HCT116 (cell line): ENCODE measurements around the gene CRLF1. TPM values are rescaled to one million over a fixed set of nuclear protein-coding genes. Genes with fewer than 3 reads are reported as not detected.

Source experiments
- ATAC-seq: fragments of 200-7000 bp; cut with Tn5 transposase; 2 replicates; pipeline ENCODE4 v1.9.1; 2020; ENCODE audit warnings: mild to moderate bottlenecking, moderate library complexity
- BruUV-seq: library from RNA; stranded (reverse); fragments of 400-500 nt; replicated peaks from 2 replicates; lab custom pipeline; 2021; lab: Mats Ljungman, UMichigan
- CTCF ChIA-PET: fragments of 300-600 bp; sonication (Branson Sonifier 250); formaldehyde crosslinking; loops from one replicate; lab custom pipeline; 2021; ENCODE audit warnings: antibody characterized with exemption; lab: Charles Lee
- POLR2A ChIA-PET: fragments of 300-600, 350-600 bp; sonication (Branson Sonifier 250); formaldehyde crosslinking; loops from one replicate; lab custom pipeline; 2021; ENCODE audit warnings: antibody characterized with exemption; lab: Charles Lee
- RAD21 ChIA-PET, 2 experiments: fragments of 300-600 bp; sonication (Branson Sonifier 250); formaldehyde crosslinking; loops; one replicate each; lab custom pipeline; 2023; ENCODE audit warnings: low total read pairs in 2 of 2; ENCODE audit not compliant: uncharacterized antibody in 2 of 2, unreplicated experiment in 2 of 2, low non-redundant PET in 1 of 2; lab: Charles Lee
- DNase-seq: peaks from one replicate; pipeline ENCODE4 v3.0.0-alpha.2; 2010; ENCODE audit warnings: low read depth, low spot score
- H2AFZ ChIP-seq: fragments of 200-600 bp; shearing (Covaris generic), sonication (generic); 2 replicates; pipeline ENCODE4 v1.6.1; 2017; ENCODE audit warnings: low read depth, mixed run types, mixed read lengths, antibody characterized with exemption, low read length; ENCODE audit not compliant: poor library complexity, severe bottlenecking
- H3K27ac ChIP-seq: 2 replicates; pipeline ENCODE4 v1.5.1; 2012; ENCODE audit warnings: low read depth, low read length
- H3K27me3 ChIP-seq: fragments of 200-600 bp; sonication (generic); 2 replicates; pipeline ENCODE4 v1.6.1; 2016; ENCODE audit warnings: mixed run types, low read length, mixed read lengths; ENCODE audit not compliant: insufficient read depth
- H3K36me3 ChIP-seq, 2 experiments: fragments of 200-500 bp in 1 of 2; fragments of 200-600 bp in 1 of 2; sonication (Bioruptor generic) in 1 of 2; sonication (generic) in 1 of 2; 2 replicates each; pipeline versions ENCODE4 v1.5.1 to v1.6.1; 2014 to 2016; ENCODE audit warnings: low read length in 2 of 2, inconsistent platforms in 1 of 2, mixed read lengths in 1 of 2, mixed run types in 1 of 2; ENCODE audit not compliant: insufficient read depth in 2 of 2, control insufficient read depth in 1 of 2
- H3K4me1 ChIP-seq, 2 experiments: fragments of 200-600 bp in 1 of 2; sonication (generic) in 1 of 2; 2 replicates each; pipeline versions ENCODE4 v1.5.1 to v1.6.1; 2012 to 2017; ENCODE audit warnings: low read length in 2 of 2, inconsistent platforms in 1 of 2, mild to moderate bottlenecking in 1 of 2, mixed read lengths in 1 of 2, mixed run types in 1 of 2, moderate library complexity in 1 of 2; ENCODE audit not compliant: insufficient read depth in 2 of 2, control insufficient read depth in 1 of 2
- H3K4me2 ChIP-seq: fragments of 200-600 bp; sonication (generic); 2 replicates; pipeline ENCODE4 v1.6.1; 2017; ENCODE audit warnings: mixed run types, low read length, mixed read lengths
- H3K4me3 ChIP-seq, 2 experiments: fragments of 200-600 bp in 1 of 2; sonication (generic) in 1 of 2; replicated peaks in 1 of 2; 2 replicates each; pipeline ENCODE4 v1.5.1; 2011 to 2016; ENCODE audit warnings: low read length in 2 of 2, control low read depth in 1 of 2, low read depth in 1 of 2, mild to moderate bottlenecking in 1 of 2, mixed read lengths in 1 of 2, mixed run types in 1 of 2
- H3K79me2 ChIP-seq: fragments of 200-600 bp; sonication (generic); 2 replicates; pipeline ENCODE4 v1.6.1; 2017; ENCODE audit warnings: mild to moderate bottlenecking, mixed run types, low read length, moderate library complexity, mixed read lengths; ENCODE audit not compliant: insufficient read depth
- H3K9ac ChIP-seq: fragments of 200-600 bp; sonication (generic); 2 replicates; pipeline ENCODE4 v1.6.1; 2016; ENCODE audit warnings: low read length, mixed read lengths
- H3K9me2 ChIP-seq: fragments of 200-600 bp; sonication (generic), shearing (Covaris generic); 2 replicates; pipeline ENCODE4 v1.6.1; 2017; ENCODE audit warnings: mixed run types, mild to moderate bottlenecking, moderate library complexity; ENCODE audit not compliant: insufficient read depth
- H3K9me3 ChIP-seq, 2 experiments: fragments of 200-500 bp in 1 of 2; fragments of 200-600 bp in 1 of 2; sonication (Bioruptor generic) in 1 of 2; sonication (generic) in 1 of 2; 2 replicates each; pipeline ENCODE4 v1.6.1; 2014 to 2017; ENCODE audit warnings: low read length in 2 of 2, mixed read lengths in 2 of 2, inconsistent platforms in 1 of 2, low read depth in 1 of 2, mild to moderate bottlenecking in 1 of 2, mixed run types in 1 of 2, moderate library complexity in 1 of 2; ENCODE audit not compliant: control insufficient read depth in 1 of 2, insufficient read depth in 1 of 2
- H4K20me1 ChIP-seq: fragments of 200-600 bp; sonication (generic), shearing (Covaris generic); 2 replicates; pipeline ENCODE4 v1.6.1; 2017; ENCODE audit warnings: mixed run types, mild to moderate bottlenecking, moderate library complexity; ENCODE audit not compliant: insufficient read depth
- CEBPB ChIP-seq: IDR thresholded peaks from 2 replicates; pipeline ENCODE4 v1.6.1; 2012; ENCODE audit warnings: low read depth
- CTCF ChIP-seq, 3 experiments: fragments of 200-600 bp in 1 of 3; sonication (generic) in 1 of 3; IDR thresholded peaks in 2 of 3; conservative IDR thresholded peaks in 1 of 3; 2 replicates each; pipeline ENCODE4 v1.5.1; 2012 to 2017; ENCODE audit warnings: low read depth in 2 of 3, low read length in 2 of 3, antibody characterized with exemption in 1 of 3, borderline replicate concordance in 1 of 3, control low read depth in 1 of 3, mild to moderate bottlenecking in 1 of 3, mixed read lengths in 1 of 3, mixed run types in 1 of 3, moderate library complexity in 1 of 3; ENCODE audit not compliant: insufficient read depth in 1 of 3
- EGR1 ChIP-seq: IDR thresholded peaks from 2 replicates; pipeline ENCODE4 v1.6.1; 2012; ENCODE audit warnings: low read depth
- EZH2 ChIP-seq: fragments of 200-600 bp; sonication (generic); IDR thresholded peaks from 2 replicates; pipeline ENCODE4 v1.6.1; 2017; ENCODE audit warnings: antibody characterized with exemption, mixed run types
- EZH2phosphoT487 ChIP-seq: fragments of 200-600 bp; IDR thresholded peaks from 2 replicates; pipeline ENCODE4 v1.6.1; 2018; ENCODE audit warnings: antibody characterized with exemption, borderline replicate concordance
- FOSL1 ChIP-seq: IDR thresholded peaks from 2 replicates; pipeline ENCODE4 v1.6.1; 2012; ENCODE audit warnings: low read depth
- JUND ChIP-seq: IDR thresholded peaks from 2 replicates; pipeline ENCODE4 v1.6.1; 2012
- POLR2A ChIP-seq: IDR thresholded peaks from 2 replicates; pipeline ENCODE4 v1.7.0; 2011; ENCODE audit warnings: borderline replicate concordance; ENCODE audit not compliant: insufficient read depth, insufficient read length; ENCODE audit errors: extremely low read depth
- POLR2AphosphoS5 ChIP-seq: IDR thresholded peaks from 2 replicates; pipeline ENCODE4 v1.6.1; 2011; ENCODE audit warnings: mild to moderate bottlenecking, low read depth, low read length, moderate library complexity
- RAD21 ChIP-seq: IDR thresholded peaks from 2 replicates; pipeline ENCODE4 v1.6.1; 2012; ENCODE audit warnings: low read depth, mild to moderate bottlenecking
- SIN3A ChIP-seq: IDR thresholded peaks from 2 replicates; pipeline ENCODE4 v1.6.1; 2012; ENCODE audit warnings: low read depth
- SP1 ChIP-seq: IDR thresholded peaks from 2 replicates; pipeline ENCODE4 v1.6.1; 2012; ENCODE audit warnings: low read depth
- SRF ChIP-seq: IDR thresholded peaks from 2 replicates; pipeline ENCODE4 v1.6.1; 2012; ENCODE audit warnings: low read depth
- TCF7L2 ChIP-seq: IDR thresholded peaks from 2 replicates; pipeline ENCODE4 v1.7.0; 2011; ENCODE audit warnings: borderline replicate concordance, inconsistent platforms; ENCODE audit not compliant: insufficient read depth, insufficient read length; ENCODE audit errors: extremely low read depth
- YY1 ChIP-seq: IDR thresholded peaks from 2 replicates; pipeline ENCODE4 v1.6.1; 2011; ENCODE audit warnings: low read length, low read depth, moderate library complexity, mild to moderate bottlenecking; ENCODE audit not compliant: insufficient replicate concordance; ENCODE audit errors: extremely low read depth
- ZFX ChIP-seq: fragments of 450-650 bp; IDR thresholded peaks from 2 replicates; pipeline ENCODE4 v1.6.1; 2017
- ZNF274 ChIP-seq: fragments of 200-500 bp; sonication (Bioruptor generic); IDR thresholded peaks from 2 replicates; pipeline ENCODE4 v1.6.1; 2014; ENCODE audit warnings: mild to moderate bottlenecking, low read depth, low read length, inconsistent platforms
- intact Hi-C: fragments of 100-400 bp; cut with micrococcal nuclease; formaldehyde crosslinking; loops from 2 replicates; pipeline ENCODE4 v1.10.0; 2022
- total RNA-seq: library from RNA; stranded (reverse); gene quantifications from one replicate; pipeline ENCODE4 v1.2.1, GENCODE V29; 2021; ENCODE audit not compliant: unreplicated experiment
- TF ChIP-seq, protein P1 (sequence below): IDR thresholded peaks from 2 replicates; pipeline ENCODE4 v1.6.1; 2011; ENCODE audit warnings: mild to moderate bottlenecking, low read length, moderate library complexity; ENCODE audit not compliant: insufficient replicate concordance; ENCODE audit errors: extremely low read depth
- TF ChIP-seq, protein P2 (sequence below): IDR thresholded peaks from 2 replicates; pipeline ENCODE4 v1.6.1; 2012

CRLF1 gene
- total RNA-seq, 1 experiment from 2014 or later: 43.0 TPM

- H3K9me3 ChIP-seq: no peaks in the 10 kb centered on the region
- RAD21 ChIA-PET: interaction anchor here in 1 of 2 experiments (0.8 kb wide), 1 partner anchor 31 kb away, joined by 4 read pairs; no protein-coding TSS in a partner anchor
- no peaks in the 10 kb centered on the region for H4K20me1 ChIP-seq
- H3K36me3 ChIP-seq: peaks cover 4 to 16% of the 10 kb centered on the region in 2 experiments; a peak in 2 of 4 replicates
- peaks cover 4 to 22% of the 10 kb centered on the region in 2 experiments; a peak in 3 of 4 replicates for H3K4me1 ChIP-seq
- peak within 1 kb of the TSS; percentile 91 for H3K4me2 ChIP-seq
- peak within 1 kb of the TSS; percentile 89 to 100 for H3K4me3 ChIP-seq
- no peaks in the 10 kb centered on the region for H3K27me3 ChIP-seq
- H2AFZ ChIP-seq: no peak within 1 kb of the TSS
- POLR2A ChIA-PET: interaction anchor here (0.7 to 2.4 kb wide), 13 partner anchors 10 to 282 kb away, joined by 3 to 15 read pairs (median 3); partner anchors contain the start of genes ELL, FKBP8 and UBA52
- H3K9ac ChIP-seq: peak within 1 kb of the TSS; percentile 94
- intact Hi-C loops: loop anchor here (1.0 kb wide), 2 partner anchors 33 to 35 kb away; partner anchors contain the start of gene ELL
- H3K9me2 ChIP-seq: no peaks in the 10 kb centered on the region
- peak within 1 kb of the TSS; percentile 79 for H3K27ac ChIP-seq
- ATAC-seq: peak; percentile 97
- DNase-seq: peak; percentile 99
- peaks cover 51% of the 10 kb centered on the region for H3K79me2 ChIP-seq
- no TSS peak for BruUV-seq
- CTCF ChIA-PET: interaction anchor here (0.6 to 1.5 kb wide), 4 partner anchors 11 to 114 kb away, joined by 3 to 4 read pairs (median 3); no protein-coding TSS in a partner anchor
- TF ChIP-seq EZH2: no peak
- peak; percentile 54; the same call in 1 of the 2 replicates for TF ChIP-seq ZFX
- TF ChIP-seq EGR1: no peak; the same call in 1 of the 2 replicates
- no peak for TF ChIP-seq YY1
- TF ChIP-seq EZH2phosphoT487: no peak
- no peak for TF ChIP-seq CTCF (IDR thresholded peaks at IDR 0.05 in 2 of 3, conservative IDR thresholded peaks at IDR 0.05 in 1 of 3; ENCODE audit: borderline replicate concordance in 1 of 3, insufficient read depth in 1 of 3, low read depth in 2 of 3, low read length in 2 of 3)
- TF ChIP-seq POLR2AphosphoS5: peak; percentile 78
- TF ChIP-seq JUND: no peak
- TF ChIP-seq, protein P1, sequence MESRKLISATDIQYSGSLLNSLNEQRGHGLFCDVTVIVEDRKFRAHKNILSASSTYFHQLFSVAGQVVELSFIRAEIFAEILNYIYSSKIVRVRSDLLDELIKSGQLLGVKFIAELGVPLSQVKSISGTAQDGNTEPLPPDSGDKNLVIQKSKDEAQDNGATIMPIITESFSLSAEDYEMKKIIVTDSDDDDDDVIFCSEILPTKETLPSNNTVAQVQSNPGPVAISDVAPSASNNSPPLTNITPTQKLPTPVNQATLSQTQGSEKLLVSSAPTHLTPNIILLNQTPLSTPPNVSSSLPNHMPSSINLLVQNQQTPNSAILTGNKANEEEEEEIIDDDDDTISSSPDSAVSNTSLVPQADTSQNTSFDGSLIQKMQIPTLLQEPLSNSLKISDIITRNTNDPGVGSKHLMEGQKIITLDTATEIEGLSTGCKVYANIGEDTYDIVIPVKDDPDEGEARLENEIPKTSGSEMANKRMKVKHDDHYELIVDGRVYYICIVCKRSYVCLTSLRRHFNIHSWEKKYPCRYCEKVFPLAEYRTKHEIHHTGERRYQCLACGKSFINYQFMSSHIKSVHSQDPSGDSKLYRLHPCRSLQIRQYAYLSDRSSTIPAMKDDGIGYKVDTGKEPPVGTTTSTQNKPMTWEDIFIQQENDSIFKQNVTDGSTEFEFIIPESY: no peak
- TF ChIP-seq SRF: no peak
- TF ChIP-seq FOSL1: no peak
- TF ChIP-seq POLR2A: peak; percentile 55
- peak; percentile 65 for TF ChIP-seq SP1
- peak; percentile 77 for TF ChIP-seq SIN3A
- TF ChIP-seq TCF7L2: peak; percentile 71
- no peak for TF ChIP-seq CEBPB
- TF ChIP-seq RAD21: no peak
- TF ChIP-seq, protein P2, sequence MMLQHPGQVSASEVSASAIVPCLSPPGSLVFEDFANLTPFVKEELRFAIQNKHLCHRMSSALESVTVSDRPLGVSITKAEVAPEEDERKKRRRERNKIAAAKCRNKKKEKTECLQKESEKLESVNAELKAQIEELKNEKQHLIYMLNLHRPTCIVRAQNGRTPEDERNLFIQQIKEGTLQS: no peak
- TF ChIP-seq ZNF274: no peak
Measured at GRCh38 chr19:18557411-18558201, 49.0 kb downstream of the CRLF1 start, which contains the start of gene KXD1. Gene KXD1, plus strand, starts transcription at chr19:18557870. Its CDS starts 4,187 bp downstream, at chr19:18562057.
